Stimulated activated CD4-positive, alpha-beta T cell treated with anti-CD3 and anti-CD28 coated beads, Interleukin-12 subunit alpha, Interleukin-12 subunit beta, amount 100 ng/mL, for 48 hours (primary cell): ENCODE results near the gene ACO2.

ENCODE experiments used
- DNase-seq, 3 donors: peaks; one replicate each; pipeline ENCODE4 v3.0.0-alpha.2; 2020; ENCODE audit warnings: low read depth in 2 of 3, low spot score in 1 of 3

ACO2 gene

GRCh38 chr22:41488076-41488475 is 19.2 kb downstream of the ACO2 start:
- DNase-seq, result no peak

GRCh38 chr22:41488596-41489385 is 19.9 kb downstream of the ACO2 start:
- no peak for DNase-seq

DNA sequence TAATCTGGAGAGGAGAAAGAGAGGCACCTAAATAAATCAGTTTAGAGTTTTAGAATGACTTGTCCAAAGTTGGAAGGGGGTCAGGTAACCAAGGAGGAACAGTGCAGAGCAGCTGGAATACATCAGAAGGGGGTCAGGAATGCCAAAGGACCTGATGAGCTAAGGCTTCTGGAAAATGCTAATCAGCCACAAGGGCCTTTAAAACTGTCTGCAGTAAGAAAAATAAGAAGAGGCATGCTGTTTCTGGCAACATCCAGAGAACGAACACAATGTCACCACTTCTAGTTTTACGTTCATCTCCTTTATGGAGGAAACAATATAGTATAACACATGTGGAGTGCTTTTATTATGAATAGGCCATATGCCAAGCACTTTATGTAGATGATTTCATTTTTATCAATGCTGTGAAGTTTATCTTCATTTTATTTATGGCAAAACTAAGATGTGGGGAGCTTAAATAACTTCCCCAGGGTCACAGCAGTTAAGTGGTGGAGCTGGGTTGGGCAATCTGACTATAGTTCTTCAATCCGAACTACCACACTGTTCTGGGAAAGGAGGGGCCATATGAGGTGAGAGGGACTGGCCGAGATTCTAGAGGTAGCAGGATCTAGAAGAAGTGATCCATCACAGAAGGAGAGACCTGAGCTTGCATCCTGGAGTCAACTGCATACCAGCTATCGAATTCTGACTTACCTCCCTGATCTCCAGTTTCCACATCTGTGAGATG is 22.6 kb downstream of the ACO2 start:
- DNase-seq, result no peak

DNA sequence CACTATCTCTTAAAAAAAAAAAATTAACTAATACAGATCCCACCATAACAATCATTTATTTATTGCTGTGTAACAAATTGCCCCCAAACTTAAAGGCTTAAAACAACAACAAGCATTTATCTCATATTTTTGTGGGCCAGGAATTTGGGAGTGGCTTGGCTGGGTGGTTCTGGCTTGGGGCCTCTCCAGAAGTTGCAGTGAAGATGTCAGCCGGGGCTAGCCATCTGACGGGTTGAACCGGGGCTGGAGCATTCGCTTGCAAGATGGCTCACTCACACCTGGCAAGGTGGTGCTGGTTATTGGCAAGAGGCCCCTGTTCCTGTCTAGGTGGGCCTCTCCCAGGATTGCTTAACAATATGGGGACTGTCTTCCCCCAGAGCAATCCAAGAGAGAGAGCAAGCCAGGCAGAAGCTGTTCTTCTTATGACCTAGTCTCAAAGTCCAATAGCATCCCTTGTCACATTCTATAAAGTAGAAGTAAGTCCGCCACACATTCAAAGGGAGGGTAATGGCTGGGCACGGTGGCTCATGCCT is 29.5 kb downstream of the ACO2 start:
- DNase-seq, result no peak

GRCh38 chr22:41499624-41500280 is 30.8 kb downstream of the ACO2 start:
- DNase-seq, result no peak

- no peak for DNase-seq
These were observed 31.4 kb downstream of the ACO2 start for GRCh38 chr22:41500303-41500702.

GRCh38 chr22:41501209-41501608 is 32.3 kb downstream of the ACO2 start:
- no peak for DNase-seq

- DNase-seq, result no peak
These were observed 35.5 kb downstream of the ACO2 start for GRCh38 chr22:41504397-41504796.

DNA sequence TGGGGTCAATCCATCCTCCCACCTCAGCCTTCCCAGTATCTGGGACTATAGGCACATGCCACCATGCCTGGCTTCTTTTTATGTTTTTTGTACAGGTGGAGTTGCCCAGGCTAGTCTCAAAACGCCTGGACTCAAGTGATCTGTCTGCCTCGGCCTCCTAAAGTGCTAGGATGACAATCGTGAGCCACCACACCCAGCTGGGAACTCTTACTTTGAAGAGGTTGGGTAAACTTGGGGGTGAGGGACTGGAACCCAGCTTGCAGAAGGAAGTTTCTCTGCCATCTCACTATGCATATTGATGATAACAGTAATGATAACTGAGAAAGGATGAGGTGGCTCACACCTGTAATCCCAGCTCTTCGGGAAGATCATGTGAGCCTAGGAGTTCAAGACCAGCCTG is 35.9 kb downstream of the ACO2 start:
- no peak for DNase-seq

- DNase-seq, result no peak
These were observed 36.7 kb downstream of the ACO2 start for GRCh38 chr22:41505511-41506220.

DNA sequence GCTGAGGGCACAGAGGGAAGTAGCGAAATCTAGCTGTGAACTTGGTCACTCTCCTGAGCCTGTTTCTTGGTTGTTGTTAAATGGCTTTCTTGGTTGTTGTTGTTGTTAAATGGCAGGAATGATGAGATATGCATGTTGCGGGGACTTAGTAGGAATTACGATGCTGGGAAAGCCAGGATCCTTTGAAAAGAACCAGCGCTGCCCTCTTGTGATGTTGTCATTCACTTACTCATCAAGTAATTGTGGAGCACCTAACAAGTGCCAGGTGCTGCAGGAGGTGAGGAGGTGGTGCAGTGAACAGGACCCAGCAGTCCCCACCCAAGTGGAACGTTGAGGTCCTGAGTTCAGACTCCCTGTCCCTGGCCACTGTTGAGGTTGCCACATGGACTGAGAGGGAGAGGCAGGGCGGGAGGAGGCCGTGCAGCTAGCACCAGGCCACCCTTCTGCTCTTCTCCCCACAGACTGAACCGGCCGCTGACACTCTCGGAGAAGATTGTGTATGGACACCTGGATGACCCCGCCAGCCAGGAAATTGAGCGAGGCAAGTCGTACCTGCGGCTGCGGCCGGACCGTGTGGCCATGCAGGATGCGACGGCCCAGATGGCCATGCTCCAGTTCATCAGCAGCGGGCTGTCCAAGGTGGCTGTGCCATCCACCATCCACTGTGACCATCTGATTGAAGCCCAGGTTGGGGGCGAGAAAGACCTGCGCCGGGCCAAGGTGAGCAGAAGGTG is 38.6 kb downstream of the ACO2 start:
- no peak for DNase-seq

GRCh38 chr22:41508770-41509170 is 39.9 kb downstream of the ACO2 start:
- no peak for DNase-seq

DNA sequence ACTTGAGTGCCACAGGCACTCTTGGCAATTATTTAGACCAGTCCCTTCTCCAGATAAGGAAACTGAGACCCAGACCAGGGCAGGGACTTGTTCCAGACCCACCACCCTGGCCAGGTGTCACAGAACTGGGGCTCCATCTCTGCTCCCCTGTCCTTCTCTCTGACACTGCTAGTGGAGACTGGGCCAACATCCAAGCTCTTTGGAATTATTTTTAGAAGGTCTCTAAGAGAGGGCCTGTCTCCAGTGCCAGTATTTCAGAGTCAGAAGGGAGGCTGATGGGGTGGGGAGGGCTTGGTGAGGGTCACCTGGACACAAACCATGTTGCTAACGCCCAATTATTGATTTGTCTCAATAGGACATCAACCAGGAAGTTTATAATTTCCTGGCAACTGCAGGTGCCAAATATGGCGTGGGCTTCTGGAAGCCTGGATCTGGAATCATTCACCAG is 42.6 kb downstream of the ACO2 start:
- no peak for DNase-seq

- no peak for DNase-seq
These were observed 43.7 kb downstream of the ACO2 start for GRCh38 chr22:41512421-41513194.

GRCh38 chr22:41513391-41513790 is 44.5 kb downstream of the ACO2 start:
- DNase-seq, result no peak

DNA sequence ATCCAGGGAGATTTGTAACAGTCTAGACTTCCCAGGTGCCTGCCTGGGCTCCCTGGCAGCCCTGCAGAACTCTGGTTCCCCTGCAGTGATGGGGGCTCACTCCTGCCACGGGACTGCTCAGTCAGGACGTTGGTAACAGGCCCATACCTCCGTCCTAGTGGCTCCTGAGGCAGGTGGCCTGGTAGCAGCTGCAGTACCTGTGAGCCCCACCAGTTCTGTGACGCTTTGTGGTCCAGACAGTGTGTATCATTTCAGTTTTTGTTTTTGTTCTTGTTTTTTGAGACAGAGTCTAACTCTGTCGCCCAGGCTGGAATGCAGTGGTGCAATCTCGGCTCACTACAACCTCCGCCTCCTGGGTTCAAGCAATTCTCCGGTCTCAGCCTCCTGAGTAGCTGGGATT is 47.5 kb downstream of the ACO2 start:
- DNase-seq, result no peak

- peak in 1 of 3 donors; percentile 32 for DNase-seq
These were observed 48.5 kb downstream of the ACO2 start for GRCh38 chr22:41517172-41518047.

- no peak for DNase-seq
These were observed 49.1 kb downstream of the ACO2 start for GRCh38 chr22:41518048-41518347.

- no peak for DNase-seq
These were observed 52.2 kb downstream of the ACO2 start for GRCh38 chr22:41521126-41521525.
